Measurements from ENCODE around the gene PET117. TPM values are rescaled to one million over a fixed set of nuclear protein-coding genes. Genes with fewer than 3 reads are reported as not detected.

PET117 gene
- total RNA-seq, 1 donor: 13.4 TPM

- H3K4me1 ChIP-seq (ENCODE audit: insufficient read depth, low read length): no peaks in the 10 kb centered on the region
- no peak for TF ChIP-seq CTCF (IDR thresholded peaks at IDR 0.05; ENCODE audit: extremely low read depth, low read depth, low read length)
Measured at GRCh38 chr20:18090477-18090876, 47.2 kb upstream of the PET117 start.

GRCh38 chr20:18091623-18092022, 46.0 kb upstream of the PET117 start:
- Histone ChIP-seq H3K27me3 (ENCODE audit: insufficient read depth, low read length) (no peaks in the 10 kb centered on the region), H3K9me3 (ENCODE audit: low read depth, low read length) (no peaks in the 10 kb centered on the region), H3K79me2 (ENCODE audit: insufficient read depth, low read length) (no peaks in the 10 kb centered on the region), H3K27ac (ENCODE audit: low read depth, low read length) (no peak overlapping the region), H2AFZ (ENCODE audit: low read length) (no peak overlapping the region), H3K4me1 (ENCODE audit: insufficient read depth, low read length) (no peaks in the 10 kb centered on the region), H3K4me2 (ENCODE audit: insufficient read depth, low read length) (no peak overlapping the region), H4K20me1 (ENCODE audit: insufficient read depth, low read length) (no peaks in the 10 kb centered on the region), H3K36me3 (ENCODE audit: insufficient read depth, low read length) (no peaks in the 10 kb centered on the region), H3K4me3 (ENCODE audit: insufficient read depth, low read length) (no peak overlapping the region)
- no peak for TF ChIP-seq CTCF (IDR thresholded peaks at IDR 0.05; ENCODE audit: extremely low read depth, low read depth, low read length)
- peak; percentile 13 for DNase-seq (ENCODE audit: insufficient read length, low spot score, missing footprints)

More at GRCh38 chr20:18090477-18090876, 47.2 kb upstream of the PET117 start:
- no peaks in the 10 kb centered on the region for H4K20me1 ChIP-seq (ENCODE audit: insufficient read depth, low read length)
- DNase-seq (ENCODE audit: insufficient read length, low spot score, missing footprints): no peak
- no peaks in the 10 kb centered on the region for H3K27me3 ChIP-seq (ENCODE audit: insufficient read depth, low read length)
- no peaks in the 10 kb centered on the region for H3K36me3 ChIP-seq (ENCODE audit: insufficient read depth, low read length)
- no peak overlapping the region for H2AFZ ChIP-seq (ENCODE audit: low read length)
- H3K4me2 ChIP-seq (ENCODE audit: insufficient read depth, low read length): no peak overlapping the region
- no peaks in the 10 kb centered on the region for H3K79me2 ChIP-seq (ENCODE audit: insufficient read depth, low read length)
- H3K4me3 ChIP-seq (ENCODE audit: insufficient read depth, low read length): no peak overlapping the region
- no peak overlapping the region for H3K27ac ChIP-seq (ENCODE audit: low read depth, low read length)
- H3K9me3 ChIP-seq (ENCODE audit: low read depth, low read length): no peaks in the 10 kb centered on the region

GRCh38 chr20:18092890-18093289, 44.8 kb upstream of the PET117 start:
- Histone ChIP-seq H3K27me3 (ENCODE audit: insufficient read depth, low read length) (no peaks in the 10 kb centered on the region), H3K4me2 (ENCODE audit: insufficient read depth, low read length) (no peak overlapping the region), H3K79me2 (ENCODE audit: insufficient read depth, low read length) (no peaks in the 10 kb centered on the region), H3K4me1 (ENCODE audit: insufficient read depth, low read length) (no peaks in the 10 kb centered on the region), H3K9me3 (ENCODE audit: low read depth, low read length) (no peaks in the 10 kb centered on the region), H3K36me3 (ENCODE audit: insufficient read depth, low read length) (no peaks in the 10 kb centered on the region), H2AFZ (ENCODE audit: low read length) (no peak overlapping the region), H3K4me3 (ENCODE audit: insufficient read depth, low read length) (no peak overlapping the region), H4K20me1 (ENCODE audit: insufficient read depth, low read length) (no peaks in the 10 kb centered on the region), H3K27ac (ENCODE audit: low read depth, low read length) (no peak overlapping the region)
- no peak for DNase-seq (ENCODE audit: insufficient read length, low spot score, missing footprints)
- TF ChIP-seq CTCF (IDR thresholded peaks at IDR 0.05; ENCODE audit: extremely low read depth, low read depth, low read length): no peak

- Histone ChIP-seq H2AFZ (ENCODE audit: low read length) (no peak overlapping the region), H3K27ac (ENCODE audit: low read depth, low read length) (no peak overlapping the region), H3K79me2 (ENCODE audit: insufficient read depth, low read length) (no peaks in the 10 kb centered on the region), H3K4me2 (ENCODE audit: insufficient read depth, low read length) (no peak overlapping the region), H3K27me3 (ENCODE audit: insufficient read depth, low read length) (no peaks in the 10 kb centered on the region), H4K20me1 (ENCODE audit: insufficient read depth, low read length) (no peaks in the 10 kb centered on the region), H3K4me1 (ENCODE audit: insufficient read depth, low read length) (no peaks in the 10 kb centered on the region), H3K36me3 (ENCODE audit: insufficient read depth, low read length) (no peaks in the 10 kb centered on the region), H3K4me3 (ENCODE audit: insufficient read depth, low read length) (no peak overlapping the region), H3K9me3 (ENCODE audit: low read depth, low read length) (no peaks in the 10 kb centered on the region)
- no peak for TF ChIP-seq CTCF (IDR thresholded peaks at IDR 0.05; ENCODE audit: extremely low read depth, low read depth, low read length)
- DNase-seq (ENCODE audit: insufficient read length, low spot score, missing footprints): no peak
Measured at GRCh38 chr20:18093388-18093787, 44.3 kb upstream of the PET117 start.

Data from osteoblast (primary cell).